GM19025 (cell line): ENCODE measurements around the gene SCN5A.

Experiments used
- ATAC-seq: cut with Tn5 transposase; IDR thresholded peaks from one replicate; pipeline ENCODE4 v1.9.1; 2021; ENCODE audit warnings: mild to moderate bottlenecking, low read depth, moderate library complexity; ENCODE audit not compliant: unreplicated experiment

Gene SCN5A

DNA sequence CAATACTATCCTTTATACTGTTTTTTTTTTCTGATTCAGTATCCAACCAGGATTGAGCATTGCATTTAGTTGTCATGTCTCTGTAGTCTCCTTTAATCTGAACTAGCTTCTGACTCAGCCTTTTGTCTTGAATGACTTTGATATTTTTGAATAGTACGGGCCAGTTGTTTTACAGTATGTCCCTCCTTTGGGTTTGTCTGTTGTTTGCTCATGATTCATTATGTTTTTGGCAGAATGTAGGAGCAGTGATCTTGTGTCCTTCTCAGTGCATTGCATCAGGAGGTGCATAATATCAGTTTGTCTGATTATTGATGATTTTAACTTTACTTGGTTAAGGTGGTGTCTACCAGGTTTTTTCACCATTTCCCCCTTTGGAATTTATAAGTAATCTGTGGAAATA is 132.8 kb downstream of the SCN5A start:
- ATAC-seq = no peak

DNA sequence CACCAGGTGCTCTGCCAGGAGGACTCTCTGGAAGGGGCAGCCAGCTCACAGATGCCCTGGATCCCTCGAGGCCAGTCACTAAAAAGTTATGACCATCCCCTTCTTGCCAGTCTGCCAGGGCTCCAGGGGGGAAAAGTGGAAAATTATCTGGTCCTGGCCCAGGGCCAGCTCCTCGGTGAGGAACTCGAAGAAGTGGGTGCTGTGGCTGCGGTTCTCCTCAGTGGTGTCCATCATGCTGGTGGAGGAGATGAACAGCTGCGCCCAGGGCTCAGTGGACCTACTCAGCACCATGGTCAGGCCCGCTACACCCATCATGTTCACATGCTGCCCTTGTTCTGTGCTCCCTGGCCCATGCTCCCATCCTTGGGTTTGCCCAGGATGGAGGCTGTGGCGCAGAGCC is 134.1 kb downstream of the SCN5A start:
- ATAC-seq = no peak

DNA sequence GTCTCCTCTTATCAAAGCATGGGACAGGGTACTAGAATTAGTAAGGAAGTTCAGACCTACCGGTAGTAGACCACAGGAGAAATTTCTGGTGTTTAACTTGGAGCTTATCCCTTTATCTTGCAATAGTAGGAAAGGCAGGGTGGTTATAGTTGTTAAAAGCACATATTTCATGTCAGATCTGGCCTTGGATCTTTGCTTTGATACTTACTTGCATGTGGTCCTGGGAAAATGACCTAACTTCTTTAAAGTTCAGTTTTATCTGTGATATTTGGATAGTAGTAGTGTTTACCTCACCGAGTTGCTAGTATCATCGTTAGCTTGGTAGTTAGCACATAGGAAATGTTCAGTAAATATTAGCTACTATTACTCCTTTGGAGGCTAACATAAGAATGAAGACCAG is 137.9 kb downstream of the SCN5A start:
- no peak for ATAC-seq

DNA sequence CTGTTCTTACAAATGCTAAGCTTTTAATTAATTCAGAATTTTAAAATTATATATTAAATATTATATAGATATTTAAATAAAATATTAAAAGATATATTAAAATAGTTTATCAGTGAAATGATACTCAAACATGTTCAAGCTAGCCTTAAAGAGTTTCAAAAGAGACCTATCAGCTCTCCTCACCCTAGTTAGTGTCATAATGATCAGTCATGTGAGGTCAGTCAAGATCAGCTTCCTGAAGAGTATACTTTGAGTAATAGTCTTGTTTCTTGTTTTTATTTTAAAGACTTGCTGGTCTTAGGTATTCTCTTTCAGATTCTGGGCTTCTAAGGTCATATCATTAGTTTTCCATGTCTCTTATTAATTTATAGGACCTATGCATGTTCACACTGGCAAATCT is 138.9 kb downstream of the SCN5A start:
- ATAC-seq = no peak

DNA sequence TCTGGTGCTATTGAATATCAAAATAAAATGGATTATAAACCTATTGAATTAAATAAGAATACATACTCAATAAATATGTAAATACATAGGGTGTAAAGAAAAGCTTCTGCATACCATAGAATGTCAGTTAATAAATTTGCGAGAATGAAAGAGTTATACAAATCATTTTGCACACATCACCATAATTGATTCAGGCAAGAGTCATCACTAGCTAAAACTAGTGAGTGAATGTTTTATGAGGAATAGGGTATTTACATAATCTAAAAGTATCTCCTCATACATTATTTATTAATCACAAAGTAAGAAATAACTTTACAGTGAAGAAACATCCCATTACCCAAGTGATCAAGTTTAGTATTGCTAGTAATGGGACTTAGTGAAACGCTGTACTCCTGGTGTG is 139.8 kb downstream of the SCN5A start:
- ATAC-seq = no peak

DNA sequence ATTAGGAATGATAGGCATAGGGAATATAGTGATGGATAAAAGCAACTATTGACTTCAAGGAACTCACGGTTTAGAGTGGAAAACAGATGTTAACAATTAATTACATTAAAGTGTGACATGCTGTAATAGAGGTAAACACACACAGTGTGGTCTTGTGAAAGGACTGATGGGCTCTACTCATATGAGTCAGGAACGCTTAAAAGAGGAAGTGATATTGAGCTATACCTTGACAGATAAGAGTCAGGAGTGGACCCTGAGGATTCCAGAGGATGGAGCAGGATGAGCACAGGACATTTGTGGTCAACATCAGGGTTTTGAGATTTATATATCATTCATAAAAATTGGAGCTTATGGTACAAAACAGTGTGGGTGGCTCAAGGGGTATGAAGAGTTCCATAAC is 142.4 kb downstream of the SCN5A start:
- ATAC-seq = peak; percentile 92

DNA sequence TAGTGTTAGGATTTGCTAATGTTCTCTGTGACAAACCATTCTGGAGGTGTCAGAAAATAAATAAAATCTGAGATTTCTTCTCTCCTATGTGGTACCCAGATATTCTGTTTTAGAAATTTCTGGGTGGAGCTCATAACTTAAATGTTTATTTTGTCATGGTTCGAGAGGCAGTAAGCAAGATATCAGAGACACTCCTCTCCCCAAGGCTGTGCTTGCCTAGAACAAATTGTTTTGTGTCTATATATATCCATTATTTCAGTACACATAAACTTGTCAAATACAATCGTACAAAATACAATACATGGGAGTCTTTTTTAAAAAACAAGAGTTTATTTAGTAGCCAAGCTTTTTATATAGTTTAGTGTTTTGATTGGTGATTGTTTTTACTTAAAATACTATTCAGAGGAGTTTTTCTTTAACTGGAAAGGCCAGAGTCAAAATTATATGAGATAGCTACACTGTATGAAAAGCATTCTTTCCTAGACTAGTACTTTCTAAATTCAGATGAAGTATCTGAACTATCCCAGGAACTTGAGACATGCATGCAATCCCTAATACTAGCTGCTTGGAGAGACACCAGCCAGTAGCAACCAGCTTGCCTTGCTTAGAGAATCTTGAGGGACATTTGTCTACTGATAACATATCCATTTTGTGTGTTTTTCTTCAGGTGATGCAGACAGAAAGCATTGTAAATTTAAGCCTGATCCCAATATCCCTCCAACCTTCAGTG is 148.6 kb downstream of the SCN5A start:
- ATAC-seq = no peak
